Measurements from ENCODE around the gene TROAP. TPM values are rescaled to one million over a fixed set of nuclear protein-coding genes. Genes with fewer than 3 reads are reported as not detected.

The TROAP gene
- total RNA-seq, 1 experiment from 2014 or later = 75.3 TPM

- Histone ChIP-seq H3K56ac (ENCODE audit: insufficient read length, low read depth, low read length) (no peak overlapping the region), H2AFZ (ENCODE audit: low read length) (no peak overlapping the region), H3K14ac (ENCODE audit: insufficient read depth, low read length) (no peak overlapping the region), H3K79me1 (ENCODE audit: insufficient read depth, low read depth, low read length, poor library complexity, severe bottlenecking) (no peaks in the 10 kb centered on the region), H3K4ac (ENCODE audit: low read depth, low read length) (no peak overlapping the region), H4K20me1 (ENCODE audit: control insufficient read depth, insufficient read depth, insufficient read length) (peaks cover 4% of the 10 kb centered on the region), H3K23ac (ENCODE audit: insufficient read length, low read depth, low read length) (no peak overlapping the region), H2BK12ac (ENCODE audit: insufficient read length, low read depth, low read length) (no peak overlapping the region), H2BK120ac (ENCODE audit: low read depth, low read length, poor library complexity, severe bottlenecking) (no peak overlapping the region), H3T11ph (ENCODE audit: low read length) (no peak overlapping the region), H4K8ac (replicated peaks; ENCODE audit: insufficient read length, low read depth, low read length) (no peak overlapping the region), H2BK5ac (ENCODE audit: insufficient read length, low read length) (no peak overlapping the region), H4K5ac (ENCODE audit: insufficient read length, low read depth, low read length) (no peak overlapping the region), H3K18ac (ENCODE audit: insufficient read length, low read depth, low read length) (no peak overlapping the region), H3K27me3 (ENCODE audit: insufficient read depth, low read length) (no peaks in the 10 kb centered on the region), H4K91ac (ENCODE audit: insufficient read length, low read depth, low read length) (no peak overlapping the region), H3K79me2 (ENCODE audit: insufficient read depth, low read length) (no peaks in the 10 kb centered on the region), H2AK5ac (ENCODE audit: insufficient read length, low read length) (no peak overlapping the region), H3K4me1 (ENCODE audit: insufficient read depth, low read length) (no peaks in the 10 kb centered on the region), H2BK20ac (ENCODE audit: low read depth, low read length, poor library complexity, severe bottlenecking) (no peak overlapping the region), H3K4me2 (ENCODE audit: insufficient read depth, insufficient read length, low read length) (no peak overlapping the region), H2BK15ac (ENCODE audit: low read depth, low read length) (no peak overlapping the region), H3K9me3 (ENCODE audit: control insufficient read depth, low read depth, low read length) (no peaks in the 10 kb centered on the region), H3K27ac (ENCODE audit: insufficient read length, low read depth, low read length) (no peak overlapping the region), H3K23me2 (ENCODE audit: insufficient read length, low read depth, low read length, poor library complexity, severe bottlenecking) (no peaks in the 10 kb centered on the region), H3K9ac (ENCODE audit: extremely low read depth, insufficient read length, low read length) (no peak overlapping the region)
- peaks cover 2 to 5% of the 10 kb centered on the region in 2 experiments for H3K4me1 Mint-ChIP-seq
- no peak for DNase-seq
- H3K36me3 Mint-ChIP-seq (ENCODE audit: insufficient read depth in 1 of 3, low read depth in 3 of 3) = peaks cover 33 to 50% (median 47%) of the 10 kb centered on the region in 3 experiments
- WGBS (ENCODE audit: extremely low coverage, insufficient read length, low lambda C conversion rate) = no CpG with 5 or more reads among the region's 6 CpGs
- no peak overlapping the region for H3K27ac Mint-ChIP-seq
- H3K4me3 Mint-ChIP-seq = no peak overlapping the region
- H3K9me3 Mint-ChIP-seq = no peaks in the 10 kb centered on the region
- TF ChIP-seq CTCF (conservative IDR thresholded peaks at IDR 0.05) = 0 out of 3 replicates have a peak, but pooled peaks have one; percentile 12
- no peaks in the 10 kb centered on the region; the same call in 1 of the 2 replicates for H3K27me3 Mint-ChIP-seq (ENCODE audit: low read depth)
Measured at GRCh38 chr12:49273726-49274395, 49.2 kb upstream of the TROAP start.

Measured in H9 (cell line).